ENCODE results near the gene PTPRN.
A peak's percentile ranks its signal among the peaks of the same experiment; 100 is the strongest.
"Not testable (repeated sequence)": the region's sequence is repeated elsewhere in the genome, so short reads cannot be mapped to it uniquely, and the experiment has no call there.

Gene PTPRN

GRCh38 chr2:219306047-219306446, 3.2 kb downstream of the PTPRN start:
- DNase-seq: no peak

GRCh38 chr2:219304223-219304622, 5.0 kb downstream of the PTPRN start:
- no peak for DNase-seq

GRCh38 chr2:219302412-219302968, 6.7 kb downstream of the PTPRN start:
- no peak for DNase-seq

GRCh38 chr2:219300022-219300421, 9.2 kb downstream of the PTPRN start:
- DNase-seq: no peak

GRCh38 chr2:219299372-219299760, 9.8 kb downstream of the PTPRN start:
- DNase-seq: no peak

GRCh38 chr2:219298759-219299371, 10.3 kb downstream of the PTPRN start:
- peak; percentile 93 for DNase-seq

GRCh38 chr2:219297766-219298456, 11.3 kb downstream of the PTPRN start:
- DNase-seq: no peak

GRCh38 chr2:219296631-219297391, 12.4 kb downstream of the PTPRN start:
- DNase-seq: no peak

GRCh38 chr2:219296142-219296541, 13.1 kb downstream of the PTPRN start:
- no peak for DNase-seq

- DNase-seq: peak; percentile 92
These were observed 14.5 kb downstream of the PTPRN start for GRCh38 chr2:219294356-219295351.

GRCh38 chr2:219293736-219294231, 15.4 kb downstream of the PTPRN start:
- DNase-seq: peak; percentile 1

- DNase-seq: peak; percentile 1
These were observed 16.6 kb downstream of the PTPRN start for GRCh38 chr2:219292616-219293015.

GRCh38 chr2:219291910-219292490, 17.2 kb downstream of the PTPRN start:
- no peak for DNase-seq

- DNase-seq: no peak
These were observed 17.8 kb downstream of the PTPRN start for GRCh38 chr2:219291394-219291793.

- no peak for DNase-seq
These were observed 18.6 kb downstream of the PTPRN start for GRCh38 chr2:219290381-219291171.

- no peak for DNase-seq
These were observed 19.5 kb downstream of the PTPRN start for GRCh38 chr2:219289537-219290361.

- no peak for DNase-seq
These were observed 20.0 kb downstream of the PTPRN start for GRCh38 chr2:219289195-219289536.

GRCh38 chr2:219287580-219288265, 21.5 kb downstream of the PTPRN start:
- no peak for DNase-seq

- DNase-seq: not testable (repeated sequence)
These were observed 22.1 kb downstream of the PTPRN start for GRCh38 chr2:219287116-219287440.
